GM23338 (cell line): ENCODE data around the gene KLHL5. TPM values are rescaled to one million over a fixed set of nuclear protein-coding genes. Genes with fewer than 3 reads are reported as not detected.

Experiments
- ATAC-seq: fragments of 200-7000 bp; cut with Tn5 transposase; 3 replicates; pipeline ENCODE4 v1.9.1; 2020
- DNase-seq: peaks from one replicate; pipeline ENCODE4 v3.0.0-alpha.2; 2015; ENCODE audit warnings: low spot score
- H2AFZ ChIP-seq: fragments of 200-600 bp; sonication (generic); 2 replicates; pipeline ENCODE4 v1.8.0; 2016; ENCODE audit warnings: antibody characterized with exemption, mild to moderate bottlenecking, moderate library complexity
- H3F3A ChIP-seq: fragments of 200-600 bp; sonication (generic); replicated peaks from 2 replicates; pipeline ENCODE4 v1.8.0; 2017; ENCODE audit warnings: antibody characterized with exemption, mixed run types, low read depth
- H3K27ac ChIP-seq: fragments of 200-600 bp; sonication (generic); 2 replicates; pipeline ENCODE4 v1.6.1; 2016; ENCODE audit warnings: low read depth
- H3K27me3 ChIP-seq: fragments of 200-600 bp; sonication (generic); 2 replicates; pipeline ENCODE4 v1.8.0; 2016; ENCODE audit warnings: mild to moderate bottlenecking, mixed run types, moderate library complexity; ENCODE audit not compliant: insufficient read depth
- H3K36me3 ChIP-seq: fragments of 200-600 bp; sonication (generic); 2 replicates; pipeline ENCODE4 v1.8.0; 2016; ENCODE audit warnings: mild to moderate bottlenecking; ENCODE audit not compliant: insufficient read depth
- H3K4me1 ChIP-seq: fragments of 200-600 bp; sonication (generic); 2 replicates; pipeline ENCODE4 v1.8.0; 2016; ENCODE audit warnings: mild to moderate bottlenecking, moderate library complexity; ENCODE audit not compliant: insufficient read depth
- H3K4me2 ChIP-seq: fragments of 200-600 bp; sonication (generic); 2 replicates; pipeline ENCODE4 v1.7.1; 2017; ENCODE audit warnings: mixed run types
- H3K4me3 ChIP-seq: fragments of 200-600 bp; sonication (generic); 2 replicates; pipeline ENCODE4 v1.6.1; 2016; ENCODE audit warnings: mixed run types
- H3K79me2 ChIP-seq: fragments of 200-600 bp; sonication (generic); replicated peaks from 2 replicates; pipeline ENCODE4 v1.8.0; 2017; ENCODE audit warnings: mild to moderate bottlenecking; ENCODE audit not compliant: insufficient read depth
- H3K9me2 ChIP-seq: fragments of 200-600 bp; sonication (generic); 2 replicates; pipeline ENCODE4 v1.8.0; 2017; ENCODE audit not compliant: insufficient read depth
- H4K20me1 ChIP-seq: fragments of 200-600 bp; sonication (generic); replicated peaks from 2 replicates; pipeline ENCODE4 v1.8.0; 2017; ENCODE audit warnings: mild to moderate bottlenecking; ENCODE audit not compliant: insufficient read depth
- H3K27ac Mint-ChIP-seq: 2 replicates; pipeline ENCODE4 v1.8.0; 2020; ENCODE audit warnings: inconsistent platforms, mild to moderate bottlenecking, moderate library complexity, mixed read lengths
- H3K27me3 Mint-ChIP-seq: 3 replicates; pipeline ENCODE4 v1.8.0; 2022; ENCODE audit warnings: low read depth, mild to moderate bottlenecking, moderate library complexity, mixed read lengths, inconsistent platforms; ENCODE audit not compliant: insufficient read depth, poor library complexity
- H3K36me3 Mint-ChIP-seq: 3 replicates; pipeline ENCODE4 v1.8.0; 2021; ENCODE audit warnings: low read depth, mild to moderate bottlenecking, inconsistent platforms, moderate library complexity, mixed read lengths
- H3K4me1 Mint-ChIP-seq: 3 replicates; pipeline ENCODE4 v1.8.0; 2020; ENCODE audit warnings: mild to moderate bottlenecking, inconsistent platforms, mixed read lengths
- H3K4me3 Mint-ChIP-seq: 3 replicates; pipeline ENCODE4 v1.8.0; 2021; ENCODE audit warnings: moderate library complexity, mild to moderate bottlenecking, inconsistent platforms, mixed read lengths
- H3K9me3 Mint-ChIP-seq: 3 replicates; pipeline ENCODE4 v1.8.0; 2020; ENCODE audit warnings: moderate library complexity, mild to moderate bottlenecking, inconsistent platforms, mixed read lengths
- CREB1 ChIP-seq: fragments of 250-450 bp; sonication (Bioruptor Pico); IDR thresholded peaks from 2 replicates; pipeline ENCODE4 v1.5.0; 2020; ENCODE audit warnings: low read depth, mild to moderate bottlenecking, moderate library complexity
- EZH2 ChIP-seq: fragments of 200-600 bp; sonication (generic); IDR thresholded peaks from one replicate; pipeline ENCODE4 v1.8.0; 2017; ENCODE audit warnings: antibody characterized with exemption, mild to moderate bottlenecking, low read depth; ENCODE audit not compliant: unreplicated experiment
- EZH2phosphoT487 ChIP-seq: fragments of 200-600 bp; sonication (generic); IDR thresholded peaks from one replicate; pipeline ENCODE4 v1.8.1; 2018; ENCODE audit warnings: antibody characterized with exemption; ENCODE audit not compliant: unreplicated experiment
- JUNB ChIP-seq: IDR thresholded peaks from one replicate; pipeline ENCODE4 v1.6.1; 2016; ENCODE audit warnings: antibody characterized with exemption; ENCODE audit not compliant: unreplicated experiment
- POLR2AphosphoS5 ChIP-seq: IDR thresholded peaks from 2 replicates; pipeline ENCODE4 v1.6.1; 2016; ENCODE audit warnings: antibody characterized with exemption, low read depth
- ZNF114 ChIP-seq: fragments of 250-450 bp; sonication (Bioruptor Pico); IDR thresholded peaks from 2 replicates; pipeline ENCODE4 v1.5.0; 2020; ENCODE audit warnings: mild to moderate bottlenecking, moderate library complexity
- ZNF331 ChIP-seq: fragments of 250-450 bp; sonication (Bioruptor Pico); IDR thresholded peaks from 2 replicates; pipeline ENCODE4 v1.5.0; 2020; ENCODE audit warnings: low read depth, mild to moderate bottlenecking, moderate library complexity
- polyA plus RNA-seq: library from polyadenylated mRNA; unstranded; fragments of >200 nt; fragmentation: Nextera tagmentation; extraction: Ambion mirVana; gene quantifications from 2 replicates; pipeline ENCODE4 v1.2.1, GENCODE V29; 2016
- total RNA-seq: library from RNA; depleted of rRNA; stranded (reverse); fragments of >200 nt; shearing (Covaris generic); gene quantifications from 2 replicates; pipeline ENCODE4 v1.2.3, GENCODE V29; 2014
- TF ChIP-seq, protein P1 (sequence below): IDR thresholded peaks from 2 replicates; pipeline ENCODE4 v1.6.1; 2016; ENCODE audit warnings: antibody characterized with exemption
- TF ChIP-seq, protein P2 (sequence below): IDR thresholded peaks from one replicate; pipeline ENCODE4 v1.6.1; 2018; ENCODE audit warnings: antibody characterized with exemption; ENCODE audit not compliant: unreplicated experiment
- TF ChIP-seq, protein P3 (sequence below), 2 experiments: fragments of 200-600 bp in 1 of 2; sonication (generic) in 1 of 2; conservative IDR thresholded peaks; 2 replicates each; pipeline versions ENCODE4 v1.5.1 to v1.6.1; 2016 to 2017; ENCODE audit warnings: antibody characterized with exemption in 2 of 2, low read depth in 2 of 2, mild to moderate bottlenecking in 2 of 2, moderate library complexity in 1 of 2

Gene KLHL5
- total and polyA plus RNA-seq, 2 experiments from 2014 or later: 9.4 to 24.5 TPM

DNA sequence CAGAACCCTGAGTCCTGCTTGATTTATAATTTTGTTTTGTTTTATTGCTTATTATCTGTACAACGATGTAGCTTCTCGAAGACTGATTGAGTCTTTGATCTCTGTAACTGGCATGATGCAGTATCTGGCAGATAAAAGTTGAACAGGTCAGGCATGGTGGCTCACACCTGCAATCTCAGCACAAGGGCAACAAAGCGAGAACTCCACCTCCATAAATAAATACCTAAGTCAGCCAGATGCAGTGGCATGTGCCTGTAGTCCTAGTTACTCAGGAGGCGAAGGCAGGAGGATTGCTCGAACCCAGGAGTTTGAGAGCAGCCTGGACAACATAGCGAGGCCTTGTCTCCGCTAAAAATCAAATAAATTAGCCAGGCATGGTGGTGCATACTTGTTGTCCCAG lies 104.6 kb downstream of the KLHL5 start (continued):
- TF ChIP-seq ZNF331 (no peak), CREB1 (CRISPR knock-in tag) (no peak), EZH2phosphoT487 (no peak), POLR2AphosphoS5 (no peak), ZNF114 (CRISPR knock-in tag) (no peak)
- TF ChIP-seq, protein P1, sequence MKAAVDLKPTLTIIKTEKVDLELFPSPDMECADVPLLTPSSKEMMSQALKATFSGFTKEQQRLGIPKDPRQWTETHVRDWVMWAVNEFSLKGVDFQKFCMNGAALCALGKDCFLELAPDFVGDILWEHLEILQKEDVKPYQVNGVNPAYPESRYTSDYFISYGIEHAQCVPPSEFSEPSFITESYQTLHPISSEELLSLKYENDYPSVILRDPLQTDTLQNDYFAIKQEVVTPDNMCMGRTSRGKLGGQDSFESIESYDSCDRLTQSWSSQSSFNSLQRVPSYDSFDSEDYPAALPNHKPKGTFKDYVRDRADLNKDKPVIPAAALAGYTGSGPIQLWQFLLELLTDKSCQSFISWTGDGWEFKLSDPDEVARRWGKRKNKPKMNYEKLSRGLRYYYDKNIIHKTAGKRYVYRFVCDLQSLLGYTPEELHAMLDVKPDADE: no peak
- TF ChIP-seq, protein P2, sequence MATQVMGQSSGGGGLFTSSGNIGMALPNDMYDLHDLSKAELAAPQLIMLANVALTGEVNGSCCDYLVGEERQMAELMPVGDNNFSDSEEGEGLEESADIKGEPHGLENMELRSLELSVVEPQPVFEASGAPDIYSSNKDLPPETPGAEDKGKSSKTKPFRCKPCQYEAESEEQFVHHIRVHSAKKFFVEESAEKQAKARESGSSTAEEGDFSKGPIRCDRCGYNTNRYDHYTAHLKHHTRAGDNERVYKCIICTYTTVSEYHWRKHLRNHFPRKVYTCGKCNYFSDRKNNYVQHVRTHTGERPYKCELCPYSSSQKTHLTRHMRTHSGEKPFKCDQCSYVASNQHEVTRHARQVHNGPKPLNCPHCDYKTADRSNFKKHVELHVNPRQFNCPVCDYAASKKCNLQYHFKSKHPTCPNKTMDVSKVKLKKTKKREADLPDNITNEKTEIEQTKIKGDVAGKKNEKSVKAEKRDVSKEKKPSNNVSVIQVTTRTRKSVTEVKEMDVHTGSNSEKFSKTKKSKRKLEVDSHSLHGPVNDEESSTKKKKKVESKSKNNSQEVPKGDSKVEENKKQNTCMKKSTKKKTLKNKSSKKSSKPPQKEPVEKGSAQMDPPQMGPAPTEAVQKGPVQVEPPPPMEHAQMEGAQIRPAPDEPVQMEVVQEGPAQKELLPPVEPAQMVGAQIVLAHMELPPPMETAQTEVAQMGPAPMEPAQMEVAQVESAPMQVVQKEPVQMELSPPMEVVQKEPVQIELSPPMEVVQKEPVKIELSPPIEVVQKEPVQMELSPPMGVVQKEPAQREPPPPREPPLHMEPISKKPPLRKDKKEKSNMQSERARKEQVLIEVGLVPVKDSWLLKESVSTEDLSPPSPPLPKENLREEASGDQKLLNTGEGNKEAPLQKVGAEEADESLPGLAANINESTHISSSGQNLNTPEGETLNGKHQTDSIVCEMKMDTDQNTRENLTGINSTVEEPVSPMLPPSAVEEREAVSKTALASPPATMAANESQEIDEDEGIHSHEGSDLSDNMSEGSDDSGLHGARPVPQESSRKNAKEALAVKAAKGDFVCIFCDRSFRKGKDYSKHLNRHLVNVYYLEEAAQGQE: no peak
- TF ChIP-seq, protein P3, sequence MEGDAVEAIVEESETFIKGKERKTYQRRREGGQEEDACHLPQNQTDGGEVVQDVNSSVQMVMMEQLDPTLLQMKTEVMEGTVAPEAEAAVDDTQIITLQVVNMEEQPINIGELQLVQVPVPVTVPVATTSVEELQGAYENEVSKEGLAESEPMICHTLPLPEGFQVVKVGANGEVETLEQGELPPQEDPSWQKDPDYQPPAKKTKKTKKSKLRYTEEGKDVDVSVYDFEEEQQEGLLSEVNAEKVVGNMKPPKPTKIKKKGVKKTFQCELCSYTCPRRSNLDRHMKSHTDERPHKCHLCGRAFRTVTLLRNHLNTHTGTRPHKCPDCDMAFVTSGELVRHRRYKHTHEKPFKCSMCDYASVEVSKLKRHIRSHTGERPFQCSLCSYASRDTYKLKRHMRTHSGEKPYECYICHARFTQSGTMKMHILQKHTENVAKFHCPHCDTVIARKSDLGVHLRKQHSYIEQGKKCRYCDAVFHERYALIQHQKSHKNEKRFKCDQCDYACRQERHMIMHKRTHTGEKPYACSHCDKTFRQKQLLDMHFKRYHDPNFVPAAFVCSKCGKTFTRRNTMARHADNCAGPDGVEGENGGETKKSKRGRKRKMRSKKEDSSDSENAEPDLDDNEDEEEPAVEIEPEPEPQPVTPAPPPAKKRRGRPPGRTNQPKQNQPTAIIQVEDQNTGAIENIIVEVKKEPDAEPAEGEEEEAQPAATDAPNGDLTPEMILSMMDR (conservative IDR thresholded peaks at IDR 0.05; ENCODE audit: low read depth in 2 of 2): no peak

DNA sequence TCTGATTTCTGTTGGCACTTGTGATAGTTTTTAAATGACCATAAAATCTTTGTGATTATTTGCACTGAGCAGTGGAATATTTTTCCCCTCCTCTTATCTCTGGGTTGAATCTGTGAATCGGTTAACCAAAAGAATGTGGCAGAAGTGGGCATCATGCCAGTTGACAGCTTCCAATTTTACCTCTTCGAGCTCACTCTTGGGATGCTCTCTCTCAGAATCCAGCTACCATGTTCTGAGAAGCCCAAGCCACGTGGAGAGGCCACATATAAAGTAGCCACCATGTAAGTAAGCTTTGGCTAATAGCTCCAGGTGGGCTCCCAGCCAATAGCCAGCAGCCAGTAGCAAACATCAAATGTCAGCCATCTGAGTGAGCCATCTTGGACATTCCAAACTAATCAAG lies 107.4 kb downstream of the KLHL5 start:
- no peak overlapping the region for H3K4me3 Mint-ChIP-seq
- ATAC-seq: no peak
- no peak for DNase-seq
- TF ChIP-seq ZNF331 (no peak), ZNF114 (CRISPR knock-in tag) (no peak), CREB1 (CRISPR knock-in tag) (no peak), EZH2 (no peak), JUNB (no peak)
- TF ChIP-seq, protein P2: no peak
- TF ChIP-seq, protein P3 (conservative IDR thresholded peaks at IDR 0.05; ENCODE audit: low read depth in 2 of 2): no peak
- TF ChIP-seq, protein P1: no peak

More for the DNA sequence above, 107.4 kb downstream of the KLHL5 start:
- H4K20me1 ChIP-seq: no peaks in the 10 kb centered on the region
- H3K79me2 ChIP-seq: no peaks in the 10 kb centered on the region
- no peaks in the 10 kb centered on the region for H3F3A ChIP-seq
- peak overlapping the region; percentile 33; the same call in 1 of the 2 replicates for H2AFZ ChIP-seq
- Mint-ChIP-seq H3K4me1 (peaks cover 10% of the 10 kb centered on the region), H3K27me3 (peaks cover 3% of the 10 kb centered on the region), H3K9me3 (no peaks in the 10 kb centered on the region; the same call in 2 of the 3 replicates), H3K36me3 (0 out of 3 replicates have a peak, but pooled peaks cover 6% of the 10 kb centered on the region), H3K27ac (no peak overlapping the region)
- no peak overlapping the region for H3K27ac ChIP-seq
- no peak overlapping the region for H3K4me3 ChIP-seq
- no peak overlapping the region for H3K4me2 ChIP-seq
- no peaks in the 10 kb centered on the region for H3K27me3 ChIP-seq
- no peaks in the 10 kb centered on the region for H3K9me2 ChIP-seq
- peaks cover 12% of the 10 kb centered on the region; the same call in 1 of the 2 replicates for H3K4me1 ChIP-seq
- no peaks in the 10 kb centered on the region for H3K36me3 ChIP-seq
